HFFc6 (cell line): ENCODE results near the gene OR4K17. TPM values are rescaled to one million over a fixed set of nuclear protein-coding genes. Genes with fewer than 3 reads are reported as not detected.

Experiments used
- total RNA-seq, 6 experiments: library from RNA; stranded (reverse); fragmentation: NEBNext Ultra II Directional; extraction: Animal tissue kit (Norgen Biotek cat#: 25700); gene quantifications; 2 replicates in 1 of 6; 3 replicates in 5 of 6; pipeline ENCODE4 v1.2.3, GENCODE V29; 2021

OR4K17 gene
- total RNA-seq, 6 experiments from 2014 or later: not detected

Other genes starting within 250 kb of the OR4K17 start
- not detected for gene OR4K2, start 235.6 kb upstream of the OR4K17 start, total RNA-seq
- gene OR4K5, start 190.1 kb upstream of the OR4K17 start, total RNA-seq: not detected
- not detected for gene OR4K1, start 179.8 kb upstream of the OR4K17 start, total RNA-seq
- gene OR4K15, start 135.1 kb upstream of the OR4K17 start, total RNA-seq: not detected
- gene OR4Q2, start 108.6 kb upstream of the OR4K17 start, total RNA-seq: not detected
- gene OR4K14, start 91.4 kb upstream of the OR4K17 start, total RNA-seq: not detected
- not detected for gene OR4K13, start 74.7 kb upstream of the OR4K17 start, total RNA-seq
- not detected for gene OR4L1, start 50.7 kb upstream of the OR4K17 start, total RNA-seq
- not detected for gene OR4N5, start 28.1 kb downstream of the OR4K17 start, total RNA-seq
- not detected for gene OR11G2, start 80.2 kb downstream of the OR4K17 start, total RNA-seq
- gene OR11H6, start 113.0 kb downstream of the OR4K17 start, total RNA-seq: not detected
- gene OR11H7, start 118.2 kb downstream of the OR4K17 start, total RNA-seq: not detected
- not detected for gene OR11H4, start 128.5 kb downstream of the OR4K17 start, total RNA-seq
- gene TTC5, start 195.2 kb downstream of the OR4K17 start, total RNA-seq: 10 to 100 TPM; 21.3 to 27.1 (median 23.3) TPM
- 10 to 100 TPM; 17.6 to 24.0 (median 20.3) TPM for gene CCNB1IP1, start 222.5 kb downstream of the OR4K17 start, total RNA-seq
- 10 to 100 TPM; 15.7 to 22.9 (median 22.0) TPM for gene PARP2, start 232.9 kb downstream of the OR4K17 start, total RNA-seq